ENCODE results near the gene B4GALT2.

DNA sequence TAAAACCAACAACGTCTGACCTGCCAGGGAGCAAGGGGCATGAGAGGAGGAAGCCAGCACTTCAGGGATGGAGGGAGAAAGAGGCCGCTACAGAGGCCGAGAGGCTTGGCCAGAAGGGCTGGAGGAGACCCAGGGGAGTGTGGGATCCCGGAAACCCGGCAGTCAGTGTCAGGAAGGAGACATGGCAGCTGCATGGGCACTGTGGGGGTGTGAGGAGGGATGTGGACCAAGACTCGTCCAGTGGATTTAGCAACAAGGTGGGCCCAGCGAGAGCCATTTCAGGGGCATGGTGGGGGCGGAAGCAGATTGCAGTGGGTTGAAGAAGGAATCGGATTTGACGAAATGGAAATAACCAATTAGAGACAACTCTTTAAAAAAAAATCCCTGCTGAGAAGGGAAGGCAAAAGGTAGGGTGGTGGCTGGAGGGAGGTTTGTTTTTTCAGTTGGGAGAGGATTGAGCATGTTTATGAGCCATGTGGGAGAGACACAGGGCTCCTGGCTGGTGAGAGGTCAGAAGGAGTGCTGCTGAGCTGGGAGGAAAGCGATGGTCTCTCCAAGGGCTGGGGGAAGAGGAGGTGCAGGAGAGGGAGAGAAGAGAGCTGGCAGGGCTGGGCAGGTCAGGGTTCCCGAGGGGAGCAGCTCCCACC, 4.4 kb downstream of the B4GALT2 start:
- TF ChIP-seq, protein P1, sequence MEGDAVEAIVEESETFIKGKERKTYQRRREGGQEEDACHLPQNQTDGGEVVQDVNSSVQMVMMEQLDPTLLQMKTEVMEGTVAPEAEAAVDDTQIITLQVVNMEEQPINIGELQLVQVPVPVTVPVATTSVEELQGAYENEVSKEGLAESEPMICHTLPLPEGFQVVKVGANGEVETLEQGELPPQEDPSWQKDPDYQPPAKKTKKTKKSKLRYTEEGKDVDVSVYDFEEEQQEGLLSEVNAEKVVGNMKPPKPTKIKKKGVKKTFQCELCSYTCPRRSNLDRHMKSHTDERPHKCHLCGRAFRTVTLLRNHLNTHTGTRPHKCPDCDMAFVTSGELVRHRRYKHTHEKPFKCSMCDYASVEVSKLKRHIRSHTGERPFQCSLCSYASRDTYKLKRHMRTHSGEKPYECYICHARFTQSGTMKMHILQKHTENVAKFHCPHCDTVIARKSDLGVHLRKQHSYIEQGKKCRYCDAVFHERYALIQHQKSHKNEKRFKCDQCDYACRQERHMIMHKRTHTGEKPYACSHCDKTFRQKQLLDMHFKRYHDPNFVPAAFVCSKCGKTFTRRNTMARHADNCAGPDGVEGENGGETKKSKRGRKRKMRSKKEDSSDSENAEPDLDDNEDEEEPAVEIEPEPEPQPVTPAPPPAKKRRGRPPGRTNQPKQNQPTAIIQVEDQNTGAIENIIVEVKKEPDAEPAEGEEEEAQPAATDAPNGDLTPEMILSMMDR (conservative IDR thresholded peaks at IDR 0.05), result no peak
- TF ChIP-seq ZFX (IDR thresholded peaks at IDR 0.05), result no peak

Data from C4-2B (cell line).